ENCODE results near the gene NLGN1.
A peak's percentile ranks its signal among the peaks of the same experiment; 100 is the strongest.

NLGN1 gene

GRCh38 chr3:174132006-174132405 lies 734.5 kb downstream of the NLGN1 start:
- ATAC-seq = peak; percentile 43; the same call in 1 of the 3 replicates
- TF ChIP-seq TOX (CRISPR knock-in tag; IDR thresholded peaks at IDR 0.05; ENCODE audit: borderline replicate concordance) (no peak), OSR1 (CRISPR knock-in tag; IDR thresholded peaks at IDR 0.05) (no peak), ISL1 (CRISPR knock-in tag; IDR thresholded peaks at IDR 0.05) (no peak), CREB5 (CRISPR knock-in tag; IDR thresholded peaks at IDR 0.05; ENCODE audit: low read depth) (no peak)

- no peak for ATAC-seq
- TF ChIP-seq PATZ1 (CRISPR knock-in tag; IDR thresholded peaks at IDR 0.05; ENCODE audit: borderline replicate concordance) (no peak), SNAI2 (CRISPR knock-in tag; IDR thresholded peaks at IDR 0.05) (no peak), TSHZ2 (CRISPR knock-in tag; IDR thresholded peaks at IDR 0.05) (no peak), GLIS3 (CRISPR knock-in tag; IDR thresholded peaks at IDR 0.05) (no peak), PPARA (CRISPR knock-in tag; IDR thresholded peaks at IDR 0.05; ENCODE audit: borderline replicate concordance) (no peak), TOX (CRISPR knock-in tag; IDR thresholded peaks at IDR 0.05; ENCODE audit: borderline replicate concordance) (no peak), CSRNP3 (CRISPR knock-in tag; IDR thresholded peaks at IDR 0.05) (no peak), TCF4 (CRISPR knock-in tag; IDR thresholded peaks at IDR 0.05; ENCODE audit: borderline replicate concordance) (no peak), CREB5 (CRISPR knock-in tag; IDR thresholded peaks at IDR 0.05; ENCODE audit: low read depth) (no peak), ARNTL (CRISPR knock-in tag; IDR thresholded peaks at IDR 0.05; ENCODE audit: borderline replicate concordance, low read depth) (no peak), BACH2 (CRISPR knock-in tag; IDR thresholded peaks at IDR 0.05; ENCODE audit: borderline replicate concordance) (no peak), ZFP3 (CRISPR knock-in tag; IDR thresholded peaks at IDR 0.05) (no peak), ZNF8 (CRISPR knock-in tag; IDR thresholded peaks at IDR 0.05) (no peak), ZC3H10 (CRISPR knock-in tag; IDR thresholded peaks at IDR 0.05) (no peak), ZNF565 (CRISPR knock-in tag; conservative IDR thresholded peaks at IDR 0.05; ENCODE audit: low read depth) (no peak), OSR1 (CRISPR knock-in tag; IDR thresholded peaks at IDR 0.05) (no peak), CSDC2 (CRISPR knock-in tag; IDR thresholded peaks at IDR 0.05) (no peak)
These were observed 735.0 kb downstream of the NLGN1 start for GRCh38 chr3:174132421-174133042.

GRCh38 chr3:174146008-174146407 lies 748.5 kb downstream of the NLGN1 start:
- no peak for ATAC-seq
- TF ChIP-seq CSDC2 (CRISPR knock-in tag; IDR thresholded peaks at IDR 0.05) (no peak), ZFP3 (CRISPR knock-in tag; IDR thresholded peaks at IDR 0.05) (no peak)

GRCh38 chr3:174147798-174148197 lies 750.3 kb downstream of the NLGN1 start:
- no peak for ATAC-seq
- no peak for TF ChIP-seq ARNTL (CRISPR knock-in tag; IDR thresholded peaks at IDR 0.05; ENCODE audit: borderline replicate concordance, low read depth)
- TF ChIP-seq TCF4 (CRISPR knock-in tag; IDR thresholded peaks at IDR 0.05; ENCODE audit: borderline replicate concordance) = no peak
- TF ChIP-seq ZFP30 (CRISPR knock-in tag; IDR thresholded peaks at IDR 0.05) = no peak
- no peak for TF ChIP-seq GLIS3 (CRISPR knock-in tag; IDR thresholded peaks at IDR 0.05)
- TF ChIP-seq RARB (CRISPR knock-in tag; IDR thresholded peaks at IDR 0.05) = no peak
- no peak for TF ChIP-seq ISL1 (CRISPR knock-in tag; IDR thresholded peaks at IDR 0.05)
- no peak for TF ChIP-seq ZC3H10 (CRISPR knock-in tag; IDR thresholded peaks at IDR 0.05)
- no peak for TF ChIP-seq PATZ1 (CRISPR knock-in tag; IDR thresholded peaks at IDR 0.05; ENCODE audit: borderline replicate concordance)
- TF ChIP-seq POU6F1 (CRISPR knock-in tag; IDR thresholded peaks at IDR 0.05; ENCODE audit: borderline replicate concordance, low read depth) = no peak

Data from SK-N-SH treated with all-trans-retinoic acid at 6 μM for 48 hours (cell line).